Measurements from ENCODE around the gene CPAMD8. TPM values are rescaled to one million over a fixed set of nuclear protein-coding genes. Genes with fewer than 3 reads are reported as not detected.

Gene CPAMD8
- total and polyA plus RNA-seq, 9 of the 15 experiments (the other 6 are each of a cell fraction or from before 2014, with no cell fraction given) = 0.20 to 2.1 (median 1.3) TPM

DNA sequence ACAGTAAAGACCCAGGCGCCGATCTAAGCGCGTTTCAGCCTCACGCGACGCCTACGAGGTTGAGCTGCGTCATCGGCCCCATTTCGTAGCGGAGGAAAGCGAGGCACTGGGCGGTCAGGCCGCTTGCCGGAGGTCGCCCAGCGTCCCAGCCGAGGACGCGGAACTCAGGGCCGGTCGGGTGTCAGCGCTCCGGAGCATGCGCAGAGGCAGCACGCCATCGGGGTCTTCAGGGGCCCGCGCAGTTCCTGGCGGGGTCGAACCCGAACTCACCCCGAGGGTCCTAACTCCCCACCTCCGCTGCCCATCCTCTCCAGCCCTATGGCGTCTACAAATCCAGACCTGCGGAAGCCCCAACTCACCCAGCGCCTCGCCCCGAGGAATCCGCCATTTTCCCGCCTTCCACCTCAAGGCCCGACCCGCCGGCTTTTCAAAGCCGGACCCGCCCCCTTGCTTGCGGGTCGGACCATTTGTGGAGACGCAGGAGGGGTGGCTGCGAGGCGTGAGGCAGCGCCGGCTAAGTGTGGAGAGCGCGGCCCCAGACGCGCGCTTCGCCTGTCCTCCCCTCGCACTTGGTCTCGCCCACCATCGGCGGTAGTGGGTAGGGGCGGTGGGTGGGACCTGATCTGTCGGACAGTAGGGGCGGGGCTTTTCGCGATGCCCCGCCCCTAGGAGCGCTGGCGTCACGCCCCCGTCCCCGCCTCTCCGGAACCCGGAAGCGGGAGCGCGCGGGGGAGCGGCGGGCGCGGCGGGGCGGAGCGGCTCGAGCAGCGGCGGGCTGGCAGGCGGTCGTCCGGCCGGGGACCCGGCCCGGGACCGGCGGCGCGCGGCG, 48.6 kb upstream of the CPAMD8 start, which contains the start of the genes HAUS8 and MYO9B (continued):
- TF ChIP-seq TCFL5 (CRISPR knock-in tag; conservative IDR thresholded peaks at IDR 0.05) = no peak
- TF ChIP-seq TCF3 (CRISPR knock-in tag; IDR thresholded peaks at IDR 0.05) = 0 out of 2 replicates have a peak, but pooled peaks have one; percentile 20
- TF ChIP-seq, protein P1, sequence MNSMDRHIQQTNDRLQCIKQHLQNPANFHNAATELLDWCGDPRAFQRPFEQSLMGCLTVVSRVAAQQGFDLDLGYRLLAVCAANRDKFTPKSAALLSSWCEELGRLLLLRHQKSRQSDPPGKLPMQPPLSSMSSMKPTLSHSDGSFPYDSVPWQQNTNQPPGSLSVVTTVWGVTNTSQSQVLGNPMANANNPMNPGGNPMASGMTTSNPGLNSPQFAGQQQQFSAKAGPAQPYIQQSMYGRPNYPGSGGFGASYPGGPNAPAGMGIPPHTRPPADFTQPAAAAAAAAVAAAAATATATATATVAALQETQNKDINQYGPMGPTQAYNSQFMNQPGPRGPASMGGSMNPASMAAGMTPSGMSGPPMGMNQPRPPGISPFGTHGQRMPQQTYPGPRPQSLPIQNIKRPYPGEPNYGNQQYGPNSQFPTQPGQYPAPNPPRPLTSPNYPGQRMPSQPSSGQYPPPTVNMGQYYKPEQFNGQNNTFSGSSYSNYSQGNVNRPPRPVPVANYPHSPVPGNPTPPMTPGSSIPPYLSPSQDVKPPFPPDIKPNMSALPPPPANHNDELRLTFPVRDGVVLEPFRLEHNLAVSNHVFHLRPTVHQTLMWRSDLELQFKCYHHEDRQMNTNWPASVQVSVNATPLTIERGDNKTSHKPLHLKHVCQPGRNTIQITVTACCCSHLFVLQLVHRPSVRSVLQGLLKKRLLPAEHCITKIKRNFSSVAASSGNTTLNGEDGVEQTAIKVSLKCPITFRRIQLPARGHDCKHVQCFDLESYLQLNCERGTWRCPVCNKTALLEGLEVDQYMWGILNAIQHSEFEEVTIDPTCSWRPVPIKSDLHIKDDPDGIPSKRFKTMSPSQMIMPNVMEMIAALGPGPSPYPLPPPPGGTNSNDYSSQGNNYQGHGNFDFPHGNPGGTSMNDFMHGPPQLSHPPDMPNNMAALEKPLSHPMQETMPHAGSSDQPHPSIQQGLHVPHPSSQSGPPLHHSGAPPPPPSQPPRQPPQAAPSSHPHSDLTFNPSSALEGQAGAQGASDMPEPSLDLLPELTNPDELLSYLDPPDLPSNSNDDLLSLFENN (IDR thresholded peaks at IDR 0.05; ENCODE audit: low read depth in 2 of 2, low read length in 2 of 2) = no peak
- no peak for TF ChIP-seq ZNF57 (CRISPR knock-in tag; IDR thresholded peaks at IDR 0.05)
- TF ChIP-seq GATAD2A (IDR thresholded peaks at IDR 0.05) = 0 out of 2 replicates have a peak, but pooled peaks have one; percentile 32
- TF ChIP-seq ZNF668 (CRISPR knock-in tag; IDR thresholded peaks at IDR 0.05) = no peak
- TF ChIP-seq MYBL2 (IDR thresholded peaks at IDR 0.05; ENCODE audit: low read depth) = peak; percentile 92
- no peak for TF ChIP-seq MYBL2 (CRISPR knock-in tag; IDR thresholded peaks at IDR 0.05; ENCODE audit: borderline replicate concordance)
- peak; percentile 91 for TF ChIP-seq MGA (IDR thresholded peaks at IDR 0.05)
- peak; percentile 98 for TF ChIP-seq POLR2A (conservative IDR thresholded peaks at IDR 0.05)
- no peak for TF ChIP-seq FOXA3 (CRISPR knock-in tag; conservative IDR thresholded peaks at IDR 0.05 in 1 of 2, IDR thresholded peaks at IDR 0.05 in 1 of 2)
- TF ChIP-seq HLTF (IDR thresholded peaks at IDR 0.05) = 0 out of 2 replicates have a peak, but pooled peaks have one; percentile 44
